Activated T-cell treated with anti-CD3 and anti-CD28 coated beads, Interleukin-2, amount 50 U/mL, for 4 hours (primary cell): Measurements from ENCODE around the gene SMCO2. TPM values are rescaled to one million over a fixed set of nuclear protein-coding genes. Genes with fewer than 3 reads are reported as not detected.
"Not testable (repeated sequence)": the region's sequence is repeated elsewhere in the genome, so short reads cannot be mapped to it uniquely, and the experiment has no call there.

Experiments used
- ATAC-seq, 2 donors: fragments of 200-7000 bp; cut with Tn5 transposase; one replicate each; pipeline ENCODE4 v1.10.0; 2021
- DNase-seq: peaks from one replicate; pipeline ENCODE4 v3.0.0-alpha.2; 2020
- H3K27me3 Mint-ChIP-seq: one replicate; pipeline ENCODE4 v1.8.0; 2021; ENCODE audit warnings: low read depth, mixed read lengths
- H3K36me3 Mint-ChIP-seq: one replicate; pipeline ENCODE4 v1.8.0; 2022; ENCODE audit warnings: mixed read lengths; ENCODE audit not compliant: insufficient read depth
- H3K4me1 Mint-ChIP-seq: one replicate; pipeline ENCODE4 v1.8.0; 2021; ENCODE audit warnings: low read depth, mixed read lengths
- H3K4me3 Mint-ChIP-seq: one replicate; pipeline ENCODE4 v1.8.0; 2021; ENCODE audit warnings: mild to moderate bottlenecking, moderate library complexity, mixed read lengths
- H3K9me3 Mint-ChIP-seq: one replicate; pipeline ENCODE4 v1.8.0; 2021; ENCODE audit warnings: mixed read lengths
- total RNA-seq, 3 donors: library from RNA; stranded (reverse); gene quantifications; one replicate each; pipeline ENCODE4 v1.2.1, GENCODE V29; 2021

SMCO2 gene
- total RNA-seq, 3 donors from 2014 or later, result not detected

GRCh38 chr12:27535318-27535717 is 88.8 kb downstream of the SMCO2 start:
- ATAC-seq, result no peak
- Mint-ChIP-seq H3K4me3 (no peak overlapping the region), H3K36me3 (no peaks in the 10 kb centered on the region), H3K27me3 (no peaks in the 10 kb centered on the region), H3K9me3 (no peaks in the 10 kb centered on the region), H3K4me1 (peaks cover 28% of the 10 kb centered on the region)
- DNase-seq, result no peak

GRCh38 chr12:27537855-27538675 is 91.5 kb downstream of the SMCO2 start:
- Mint-ChIP-seq H3K27me3 (no peaks in the 10 kb centered on the region), H3K4me3 (no peak overlapping the region), H3K4me1 (peaks cover 25% of the 10 kb centered on the region), H3K9me3 (no peaks in the 10 kb centered on the region), H3K36me3 (no peaks in the 10 kb centered on the region)
- ATAC-seq, result no peak
- no peak for DNase-seq

- Mint-ChIP-seq H3K4me3 (no peak overlapping the region), H3K4me1 (peaks cover 16% of the 10 kb centered on the region), H3K9me3 (no peaks in the 10 kb centered on the region), H3K36me3 (peaks cover under 1% of the 10 kb centered on the region), H3K27me3 (peaks cover 2% of the 10 kb centered on the region)
- no peak for DNase-seq
- no peak for ATAC-seq
Observed at GRCh38 chr12:27539191-27539631, 92.7 kb downstream of the SMCO2 start.

DNA sequence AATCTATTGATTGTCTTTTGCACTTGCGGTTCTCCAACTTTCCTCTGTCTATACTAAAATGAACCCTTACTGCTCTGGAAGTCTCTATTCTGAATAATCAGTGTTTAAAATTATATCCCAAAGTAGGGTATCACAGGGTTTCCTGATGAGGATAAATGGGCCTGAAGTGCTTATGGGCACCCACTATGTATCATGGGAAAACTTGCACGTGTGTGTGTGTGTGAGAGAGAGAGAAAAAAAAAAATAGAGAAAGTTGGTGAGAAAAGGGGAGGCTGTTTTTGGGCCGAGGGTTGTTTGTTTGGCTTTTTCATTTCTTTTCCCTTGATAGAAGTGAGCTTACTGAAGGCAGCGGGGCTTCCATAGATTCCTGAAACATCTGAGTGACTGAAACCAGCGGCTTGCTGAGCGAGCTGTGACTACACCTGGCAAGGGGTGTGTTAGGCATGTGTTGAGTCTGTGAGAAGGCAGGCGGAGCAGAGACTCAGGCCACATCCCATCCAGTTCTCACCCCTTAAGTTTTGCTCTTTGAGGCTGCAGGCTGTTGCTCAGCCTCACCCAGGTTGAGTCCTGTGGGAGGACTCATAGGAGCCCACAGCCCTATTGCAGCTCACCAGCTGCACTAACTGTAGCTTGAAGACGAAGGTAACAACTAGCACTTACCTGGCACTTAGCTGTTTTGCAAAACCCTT is 94.6 kb downstream of the SMCO2 start:
- Mint-ChIP-seq H3K4me3 (no peak overlapping the region), H3K27me3 (peaks cover 7% of the 10 kb centered on the region), H3K36me3 (peaks cover 5% of the 10 kb centered on the region), H3K9me3 (peaks cover 4% of the 10 kb centered on the region), H3K4me1 (peaks cover 5% of the 10 kb centered on the region)
- DNase-seq (no peak), ATAC-seq (no peak)

- DNase-seq (no peak), ATAC-seq (no peak)
- H3K4me1 Mint-ChIP-seq, result peaks cover 5% of the 10 kb centered on the region
- peaks cover 7% of the 10 kb centered on the region for H3K27me3 Mint-ChIP-seq
- no peak overlapping the region for H3K4me3 Mint-ChIP-seq
- peaks cover 4% of the 10 kb centered on the region for H3K9me3 Mint-ChIP-seq
- peaks cover 5% of the 10 kb centered on the region for H3K36me3 Mint-ChIP-seq
Observed at GRCh38 chr12:27542628-27543027, 96.1 kb downstream of the SMCO2 start.

- DNase-seq, H3K4me1 Mint-ChIP-seq, H3K27me3 Mint-ChIP-seq, H3K4me3 Mint-ChIP-seq, H3K36me3 Mint-ChIP-seq, H3K9me3 Mint-ChIP-seq, ATAC-seq: not testable (repeated sequence)
Observed at GRCh38 chr12:27544858-27545257, 98.3 kb downstream of the SMCO2 start.

- DNase-seq (no peak), ATAC-seq (no peak)
- Mint-ChIP-seq H3K36me3 (peaks cover 5% of the 10 kb centered on the region), H3K4me1 (no peaks in the 10 kb centered on the region), H3K4me3 (no peak overlapping the region), H3K27me3 (peaks cover 9% of the 10 kb centered on the region), H3K9me3 (peaks cover 4% of the 10 kb centered on the region)
Observed at GRCh38 chr12:27545665-27546064, 99.1 kb downstream of the SMCO2 start.

DNA sequence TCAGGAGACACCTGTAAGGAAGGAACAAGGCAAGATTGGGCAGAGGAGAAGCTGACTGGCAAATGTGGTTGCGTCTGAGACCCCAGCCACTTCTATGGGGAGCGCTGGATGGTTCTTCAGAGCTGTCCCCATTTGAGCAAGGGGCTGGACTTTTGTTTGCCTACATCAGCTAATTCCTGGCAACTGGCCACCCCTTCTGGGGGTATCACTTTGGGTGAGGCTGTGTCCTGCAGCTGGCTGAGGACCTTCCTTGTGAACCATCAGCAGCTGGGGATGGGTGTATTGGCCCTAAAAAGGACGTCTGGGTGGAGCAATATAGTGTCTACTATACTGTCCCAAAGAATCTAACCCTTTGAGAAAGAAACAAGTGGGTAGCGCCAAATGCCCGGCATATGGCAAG is 101.1 kb downstream of the SMCO2 start:
- ATAC-seq, result no peak
- H3K36me3 Mint-ChIP-seq, result peaks cover 5% of the 10 kb centered on the region
- H3K4me1 Mint-ChIP-seq, result no peaks in the 10 kb centered on the region
- peaks cover 4% of the 10 kb centered on the region for H3K9me3 Mint-ChIP-seq
- peaks cover 9% of the 10 kb centered on the region for H3K27me3 Mint-ChIP-seq
- no peak for DNase-seq
- no peak overlapping the region for H3K4me3 Mint-ChIP-seq

DNA sequence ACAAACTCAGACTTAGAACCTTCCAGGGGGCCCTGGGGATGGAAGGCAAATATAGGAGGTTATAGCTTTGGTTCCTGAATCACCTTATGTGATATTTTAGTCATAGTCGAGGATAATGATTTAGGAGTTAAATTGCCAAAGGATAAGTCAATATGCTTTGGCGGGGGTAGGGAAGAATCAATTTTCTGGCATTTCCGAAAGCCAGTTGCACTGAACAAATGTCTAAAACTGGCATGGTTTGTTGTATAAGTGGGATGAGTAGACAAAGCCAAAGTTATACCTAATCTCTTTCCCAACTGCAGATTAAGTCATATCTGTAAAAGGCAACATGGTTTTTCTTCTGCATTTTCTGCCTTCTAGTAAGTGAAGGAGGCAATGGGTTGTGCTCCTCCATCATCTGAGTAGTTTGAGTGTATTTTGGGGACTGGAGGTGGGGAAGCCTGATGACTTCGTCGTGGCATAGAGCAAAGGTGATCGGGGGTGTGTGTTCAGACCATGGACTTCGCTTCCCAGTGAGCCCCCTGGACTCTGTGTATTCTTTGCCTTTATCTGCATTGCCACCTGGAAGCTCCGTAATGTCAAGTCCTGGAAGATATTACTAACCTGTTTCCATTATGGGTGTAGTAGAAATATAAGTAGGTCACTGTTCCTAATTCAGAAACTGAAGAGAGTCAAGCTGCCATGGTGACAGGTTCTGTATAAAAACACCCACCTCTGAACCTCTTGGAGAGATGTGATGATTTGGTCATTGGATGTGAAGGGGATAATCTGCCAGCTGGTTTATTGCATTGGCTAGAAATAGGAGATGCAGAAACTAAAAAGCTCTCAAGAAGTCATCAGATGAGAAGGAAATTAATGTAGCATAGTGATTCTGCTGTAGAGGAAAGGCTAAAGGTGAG is 102.0 kb downstream of the SMCO2 start:
- peaks cover 4% of the 10 kb centered on the region for H3K9me3 Mint-ChIP-seq
- peaks cover 5% of the 10 kb centered on the region for H3K36me3 Mint-ChIP-seq
- peaks cover 2% of the 10 kb centered on the region for H3K4me1 Mint-ChIP-seq
- no peak overlapping the region for H3K4me3 Mint-ChIP-seq
- DNase-seq (no peak), ATAC-seq (no peak)
- H3K27me3 Mint-ChIP-seq, result peaks cover 9% of the 10 kb centered on the region

GRCh38 chr12:27549236-27549800 is 102.8 kb downstream of the SMCO2 start:
- H3K4me1 Mint-ChIP-seq, result peaks cover 2% of the 10 kb centered on the region
- no peak overlapping the region for H3K4me3 Mint-ChIP-seq
- peaks cover 6% of the 10 kb centered on the region for H3K27me3 Mint-ChIP-seq
- DNase-seq, result no peak
- peaks cover 3% of the 10 kb centered on the region for H3K36me3 Mint-ChIP-seq
- no peak for ATAC-seq
- H3K9me3 Mint-ChIP-seq, result peaks cover 3% of the 10 kb centered on the region

- peaks cover 2% of the 10 kb centered on the region for H3K4me1 Mint-ChIP-seq
- H3K9me3 Mint-ChIP-seq, result no peaks in the 10 kb centered on the region
- no peaks in the 10 kb centered on the region for H3K36me3 Mint-ChIP-seq
- DNase-seq (no peak), ATAC-seq (no peak)
- no peak overlapping the region for H3K4me3 Mint-ChIP-seq
- H3K27me3 Mint-ChIP-seq, result peaks cover 3% of the 10 kb centered on the region
Observed at GRCh38 chr12:27549801-27550652, 103.5 kb downstream of the SMCO2 start.

- H3K9me3 Mint-ChIP-seq, result no peaks in the 10 kb centered on the region
- peaks cover 5% of the 10 kb centered on the region for H3K4me1 Mint-ChIP-seq
- H3K4me3 Mint-ChIP-seq, result no peak overlapping the region
- no peaks in the 10 kb centered on the region for H3K36me3 Mint-ChIP-seq
- DNase-seq, result no peak
- peaks cover 4% of the 10 kb centered on the region for H3K27me3 Mint-ChIP-seq
- ATAC-seq, result no peak
Observed at GRCh38 chr12:27550653-27550975, 104.1 kb downstream of the SMCO2 start.

- ATAC-seq, result no peak
- Mint-ChIP-seq H3K4me1 (peaks cover 11% of the 10 kb centered on the region), H3K9me3 (no peaks in the 10 kb centered on the region), H3K36me3 (no peaks in the 10 kb centered on the region), H3K4me3 (no peak overlapping the region), H3K27me3 (peaks cover 4% of the 10 kb centered on the region)
- no peak for DNase-seq
Observed at GRCh38 chr12:27551172-27551840, 104.8 kb downstream of the SMCO2 start.
